GM19395 (cell line): ENCODE results near the gene TKFC.

Experiments used
- ATAC-seq: cut with Tn5 transposase; IDR thresholded peaks from one replicate; pipeline ENCODE4 v1.9.1; 2021; ENCODE audit warnings: mild to moderate bottlenecking, moderate library complexity; ENCODE audit not compliant: unreplicated experiment

Gene TKFC, protein sequence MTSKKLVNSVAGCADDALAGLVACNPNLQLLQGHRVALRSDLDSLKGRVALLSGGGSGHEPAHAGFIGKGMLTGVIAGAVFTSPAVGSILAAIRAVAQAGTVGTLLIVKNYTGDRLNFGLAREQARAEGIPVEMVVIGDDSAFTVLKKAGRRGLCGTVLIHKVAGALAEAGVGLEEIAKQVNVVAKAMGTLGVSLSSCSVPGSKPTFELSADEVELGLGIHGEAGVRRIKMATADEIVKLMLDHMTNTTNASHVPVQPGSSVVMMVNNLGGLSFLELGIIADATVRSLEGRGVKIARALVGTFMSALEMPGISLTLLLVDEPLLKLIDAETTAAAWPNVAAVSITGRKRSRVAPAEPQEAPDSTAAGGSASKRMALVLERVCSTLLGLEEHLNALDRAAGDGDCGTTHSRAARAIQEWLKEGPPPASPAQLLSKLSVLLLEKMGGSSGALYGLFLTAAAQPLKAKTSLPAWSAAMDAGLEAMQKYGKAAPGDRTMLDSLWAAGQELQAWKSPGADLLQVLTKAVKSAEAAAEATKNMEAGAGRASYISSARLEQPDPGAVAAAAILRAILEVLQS

DNA sequence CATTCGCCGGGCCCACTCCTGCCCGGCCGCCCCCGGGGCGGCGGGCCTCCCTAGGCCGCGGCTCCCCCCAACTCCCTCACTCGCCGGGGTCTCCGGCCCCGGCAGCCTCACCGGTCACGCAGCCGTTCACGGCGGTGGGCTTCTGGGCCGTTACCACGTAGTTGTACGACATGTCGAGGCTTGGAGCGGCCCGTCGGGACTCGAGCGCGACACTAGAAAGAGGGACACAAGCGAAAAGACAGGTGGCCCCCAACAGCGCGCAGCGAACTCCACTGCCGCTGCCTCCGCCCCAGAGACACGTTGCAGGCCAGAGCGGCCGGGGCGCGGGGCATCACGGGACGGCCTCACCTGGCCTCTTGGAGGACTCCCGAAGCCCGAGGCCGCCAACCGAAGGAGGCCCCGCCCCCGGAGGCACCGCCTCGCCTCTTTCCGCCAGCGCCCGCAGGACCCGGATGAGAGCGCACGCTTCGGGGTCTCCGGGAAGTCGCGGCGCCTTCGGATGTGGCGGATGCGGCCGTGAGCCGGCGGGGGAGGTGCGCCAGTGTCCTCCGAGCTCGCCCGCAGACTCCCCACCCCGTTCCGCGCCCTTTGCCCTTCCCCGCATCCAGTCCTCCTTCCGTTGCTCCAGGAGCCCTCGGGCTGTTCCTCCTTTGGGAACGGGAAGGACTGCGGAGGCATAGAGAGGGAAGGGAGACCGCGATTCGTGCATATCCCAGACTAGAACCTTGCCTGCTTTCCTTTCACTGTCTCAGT is at the start of gene TKFC, which contains the start of gene DDB1:
Gene TKFC (plus strand): TSS at position 432 of the 753 bp plus-strand sequence. CDS start 1,501 bp downstream, outside the sequence.
Gene DDB1 (minus strand): TSS at position 309 of the 753 bp plus-strand sequence. CDS start 137 bp downstream, at position 172.
- peak; percentile 85 for ATAC-seq

DNA sequence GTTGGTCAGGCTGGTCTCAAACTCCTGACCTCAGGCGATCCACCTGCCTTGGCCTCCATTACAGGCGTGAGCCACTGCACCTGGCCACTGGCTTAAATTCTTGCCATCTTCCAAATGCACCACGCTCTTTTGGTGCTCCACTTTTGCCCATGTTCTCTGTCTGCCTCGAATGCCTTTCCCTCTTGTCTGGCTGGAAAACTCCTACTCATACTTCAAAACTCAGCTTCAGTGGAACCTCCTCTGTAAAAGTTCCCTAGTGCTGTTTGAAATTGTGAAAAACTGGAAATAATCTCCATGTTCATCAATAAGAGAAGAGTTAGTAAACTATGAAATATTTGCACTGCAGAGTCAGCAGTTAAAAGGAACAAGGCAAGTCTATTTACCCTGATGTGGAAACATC is 49.4 kb upstream of the TKFC start:
- no peak for ATAC-seq

DNA sequence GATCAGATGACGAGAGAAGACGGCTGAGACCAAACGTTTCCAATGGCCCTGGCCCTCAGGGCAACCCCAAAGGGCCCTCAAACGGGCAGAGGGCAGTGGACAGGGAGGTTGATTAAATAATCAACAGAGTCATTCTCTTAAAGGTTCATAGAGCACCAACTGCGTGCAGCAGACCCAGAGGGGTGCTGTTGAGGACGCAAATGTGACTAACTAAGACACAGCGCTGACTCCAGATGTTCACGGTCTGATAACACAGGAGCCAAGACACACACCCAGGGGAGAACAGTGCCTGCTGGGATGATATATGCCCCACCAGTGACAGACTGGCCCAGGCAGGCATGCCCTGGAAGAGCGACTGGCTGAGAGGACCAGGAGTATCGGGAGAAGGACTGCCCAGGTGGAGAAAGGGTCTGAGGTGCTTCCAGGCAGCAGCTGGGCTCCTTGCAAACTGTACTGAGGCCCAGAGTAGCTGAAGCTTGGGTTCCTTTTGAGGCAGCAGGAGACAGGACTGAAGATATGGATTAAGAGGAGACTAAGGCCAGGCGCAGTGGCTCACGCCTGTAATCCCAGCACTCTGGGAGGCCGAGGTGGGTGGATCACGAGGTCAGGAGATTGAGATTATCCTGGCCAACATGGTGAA is 45.6 kb upstream of the TKFC start:
- no peak for ATAC-seq

DNA sequence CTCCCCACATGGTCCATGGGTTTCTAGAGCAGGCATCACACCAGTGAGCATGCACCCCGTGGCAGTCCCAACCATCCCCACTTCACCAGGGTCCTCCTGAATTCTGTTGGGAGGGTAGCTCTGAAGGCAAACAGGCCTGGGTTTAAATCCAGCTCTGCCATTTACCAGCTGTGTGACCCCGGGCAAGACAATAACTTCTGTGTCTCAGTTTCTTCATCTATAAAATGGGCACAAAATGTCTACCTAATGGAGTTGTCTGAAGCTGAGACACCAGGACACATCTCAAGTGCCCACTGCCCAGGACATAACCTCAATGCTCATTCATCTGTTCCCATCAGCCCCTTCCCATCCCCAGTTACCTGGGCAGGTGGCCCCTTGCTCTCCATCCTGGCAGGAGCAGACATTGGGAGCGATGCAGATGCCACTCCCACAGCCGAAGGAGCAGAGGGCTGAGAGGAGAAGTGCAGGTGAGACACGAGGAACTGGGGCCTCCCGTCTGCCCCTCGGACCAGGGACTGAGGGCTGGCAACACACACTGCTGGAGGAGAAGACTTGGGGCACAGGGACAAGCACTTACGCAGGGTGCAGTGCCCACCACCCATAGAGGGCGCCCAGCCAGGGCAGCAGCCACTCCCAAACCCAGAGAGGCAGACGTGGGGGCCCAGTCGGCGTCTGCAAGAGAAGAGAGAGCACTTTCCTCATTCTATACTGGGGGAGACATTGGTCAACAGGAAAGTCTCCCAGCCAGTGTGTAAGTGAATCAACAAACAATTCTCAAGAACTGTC is 41.9 kb upstream of the TKFC start:
- no peak for ATAC-seq

DNA sequence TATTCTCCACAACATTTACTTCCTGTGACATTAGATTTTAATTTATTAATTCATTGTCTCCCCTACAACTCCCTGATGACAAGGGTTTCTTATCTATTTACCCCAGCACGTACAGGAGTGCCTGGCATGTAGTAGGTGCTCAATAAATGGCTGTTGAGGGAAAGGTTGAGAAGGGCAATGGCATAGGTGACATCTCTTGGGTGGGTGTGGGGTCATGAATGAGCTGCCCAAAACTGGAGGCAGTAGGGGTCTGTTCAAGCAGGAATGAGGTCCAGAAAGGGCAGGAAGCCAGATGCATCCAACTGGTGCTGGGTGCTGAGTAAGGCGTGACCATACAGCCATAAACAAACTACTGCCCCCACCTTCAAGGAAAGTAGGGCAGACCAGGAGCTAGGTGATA is 40.7 kb upstream of the TKFC start:
- ATAC-seq: no peak

DNA sequence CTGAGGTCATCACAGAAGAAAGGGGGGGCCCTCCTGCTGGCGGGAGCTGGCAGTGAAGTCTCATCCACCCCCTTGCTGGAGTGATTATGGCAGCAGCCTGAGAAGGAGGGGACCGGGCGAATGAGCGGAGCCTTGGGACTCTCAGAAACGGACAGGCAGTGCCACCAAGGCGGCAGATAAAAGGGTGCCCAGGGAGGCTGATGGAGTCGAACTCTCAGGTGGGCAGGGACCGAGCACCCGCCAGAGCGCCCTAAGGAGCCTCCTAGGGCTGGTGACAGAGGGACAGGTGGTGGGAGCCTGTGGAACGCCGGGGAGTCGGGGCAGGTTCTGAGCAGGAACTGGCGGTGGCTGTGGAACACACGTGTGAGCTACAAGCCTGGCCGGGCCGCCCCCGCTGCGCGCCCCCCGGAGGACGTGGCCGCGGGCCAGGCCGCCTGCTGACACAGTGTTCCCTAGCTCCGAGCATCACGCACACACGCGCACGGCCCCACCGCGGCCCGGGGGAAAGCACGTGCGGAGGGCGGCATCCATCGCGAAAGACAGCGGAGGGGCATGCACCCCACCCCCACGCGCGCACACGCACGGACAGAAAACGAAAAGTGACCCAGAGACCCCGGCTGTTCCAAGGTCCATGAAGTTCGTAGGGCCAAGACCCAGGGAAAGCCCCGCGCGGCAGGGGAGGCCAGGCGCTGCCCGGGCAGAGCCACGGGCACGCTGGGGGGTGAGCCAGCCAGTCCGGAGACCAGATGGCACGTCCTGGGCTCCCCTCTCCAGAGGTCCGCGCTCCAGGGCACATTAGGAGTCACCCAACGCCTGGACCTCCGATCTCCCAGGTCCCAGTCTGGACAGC is 38.9 kb upstream of the TKFC start:
- peak; percentile 35 for ATAC-seq

DNA sequence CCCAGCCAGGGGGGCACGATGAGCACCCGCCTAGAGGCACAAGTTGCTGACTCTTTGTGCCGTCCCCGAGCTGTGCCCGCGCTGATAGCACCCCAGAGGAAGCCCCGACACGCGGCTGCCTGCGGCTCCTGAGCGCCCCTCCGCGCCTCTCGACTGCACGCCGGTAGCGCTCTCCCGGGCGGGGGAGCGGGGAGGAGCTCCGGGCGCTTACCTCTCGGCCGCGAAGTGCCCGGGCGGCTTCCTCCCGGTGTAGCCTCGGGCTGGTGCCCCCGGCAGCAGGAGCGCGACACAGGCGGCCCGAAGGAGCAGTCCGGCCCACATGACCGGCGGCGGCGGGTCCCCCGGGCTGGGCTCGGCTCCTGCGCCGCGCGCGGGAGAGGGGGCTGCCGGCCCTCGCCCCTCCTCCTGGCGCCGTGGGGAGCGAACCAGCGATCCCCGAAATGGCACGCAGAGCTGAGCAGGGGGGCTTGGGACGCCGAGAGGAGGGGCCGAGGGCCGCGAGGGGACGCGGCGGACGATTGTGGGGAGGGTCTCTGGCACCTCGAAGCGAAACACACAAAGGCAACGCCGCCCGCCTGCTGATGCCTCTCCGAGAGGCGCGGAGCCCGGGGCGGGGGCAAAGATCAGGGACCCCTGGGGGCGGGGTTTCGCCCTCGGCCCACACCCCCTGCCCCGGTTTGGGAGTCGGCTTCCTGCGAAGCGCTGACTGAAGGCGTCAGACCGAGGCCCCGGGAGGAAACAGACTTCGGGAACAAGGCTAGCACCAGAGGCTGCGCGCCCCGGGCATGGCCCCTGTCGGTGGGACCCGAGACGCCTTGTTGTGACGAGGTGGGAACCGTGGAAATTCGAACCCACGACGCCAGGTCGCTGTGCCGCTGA is 38.1 kb upstream of the TKFC start, which contains the start of gene VWCE:
Gene VWCE (minus strand): TSS at position 600 of the 879 bp plus-strand sequence. CDS start 279 bp downstream, at position 321.
- ATAC-seq: peak; percentile 73

DNA sequence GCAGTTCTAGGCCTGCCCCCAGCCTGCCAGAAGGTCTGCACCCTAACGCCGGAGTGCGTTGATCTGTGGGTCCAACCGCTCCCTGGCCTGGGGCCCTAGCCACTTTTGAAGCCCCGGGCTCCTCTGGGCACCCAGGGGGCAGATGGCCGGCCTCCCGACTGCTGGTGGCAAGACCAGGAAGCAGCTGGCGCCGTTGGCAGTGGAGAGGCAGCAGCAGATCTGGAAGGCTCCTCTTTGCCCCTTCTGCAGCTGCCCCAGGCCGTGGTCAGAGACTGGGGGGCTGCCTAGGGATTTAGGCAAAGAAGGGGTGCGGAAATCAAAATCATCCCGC is 37.5 kb upstream of the TKFC start:
- no peak for ATAC-seq

DNA sequence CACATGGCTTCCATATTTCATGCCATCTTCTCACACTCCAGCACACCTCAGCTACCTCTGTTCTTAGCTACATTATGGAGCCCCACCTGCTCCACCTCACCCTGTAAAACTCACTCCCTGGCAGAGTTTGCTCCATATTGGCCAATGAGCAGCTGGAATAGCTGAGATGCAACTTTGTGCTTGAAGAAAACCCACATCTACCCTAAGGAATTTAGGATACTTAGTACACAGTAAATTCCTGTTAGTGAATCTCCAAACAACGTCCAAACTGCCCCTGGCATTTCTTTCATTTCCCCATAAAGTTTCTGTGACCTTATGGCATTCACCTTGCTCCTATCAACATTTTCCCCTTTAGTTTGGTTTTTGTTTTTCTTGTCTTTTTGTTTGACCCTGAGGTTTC is 35.7 kb upstream of the TKFC start:
- ATAC-seq: no peak

DNA sequence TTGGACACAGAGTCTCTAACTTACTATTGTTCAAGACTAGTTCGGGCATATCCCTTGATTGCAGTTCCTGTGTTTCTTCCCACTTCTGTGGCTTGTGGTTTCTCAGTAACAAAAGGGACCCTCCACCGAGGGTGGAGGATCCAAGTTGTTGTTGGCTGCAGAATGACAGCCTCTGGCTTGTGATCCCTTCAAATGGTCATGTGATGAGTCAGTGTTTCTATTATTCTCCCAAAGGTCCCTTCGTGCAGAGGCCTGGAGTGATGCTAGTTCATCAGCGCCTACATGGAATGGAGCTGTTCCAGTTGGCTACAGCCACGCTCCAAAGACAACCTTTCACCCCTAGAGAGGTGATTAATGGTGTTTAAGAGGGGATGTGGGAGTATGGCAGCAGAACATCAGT is 35.3 kb upstream of the TKFC start:
- no peak for ATAC-seq

DNA sequence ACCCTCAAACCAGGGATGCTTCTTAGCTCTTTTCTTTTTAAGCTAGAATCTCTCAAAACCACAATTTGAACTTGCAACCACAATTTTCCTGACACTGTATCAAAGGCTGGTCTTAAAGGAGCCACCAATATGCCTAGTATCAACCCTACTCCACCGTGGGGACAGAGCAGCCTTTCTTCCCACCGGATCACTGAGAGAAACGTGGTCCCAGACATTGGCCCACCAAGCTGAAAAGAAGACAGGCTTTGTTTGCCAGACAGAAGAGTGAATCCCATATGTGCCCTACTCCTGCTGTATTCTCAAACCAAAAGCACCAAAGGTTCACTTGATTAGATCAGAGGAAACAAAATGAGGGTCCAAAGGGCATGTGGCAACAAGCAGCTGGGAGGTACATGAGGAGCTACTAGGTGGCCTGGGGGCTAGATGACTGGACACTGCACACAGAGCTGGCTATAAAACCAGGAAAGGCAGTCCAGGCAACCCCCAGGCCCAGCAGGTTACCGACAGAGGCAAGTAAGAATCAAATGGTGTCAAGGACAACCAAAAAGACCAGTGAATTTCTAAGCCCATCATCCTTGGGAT is 34.3 kb upstream of the TKFC start:
- ATAC-seq: no peak

DNA sequence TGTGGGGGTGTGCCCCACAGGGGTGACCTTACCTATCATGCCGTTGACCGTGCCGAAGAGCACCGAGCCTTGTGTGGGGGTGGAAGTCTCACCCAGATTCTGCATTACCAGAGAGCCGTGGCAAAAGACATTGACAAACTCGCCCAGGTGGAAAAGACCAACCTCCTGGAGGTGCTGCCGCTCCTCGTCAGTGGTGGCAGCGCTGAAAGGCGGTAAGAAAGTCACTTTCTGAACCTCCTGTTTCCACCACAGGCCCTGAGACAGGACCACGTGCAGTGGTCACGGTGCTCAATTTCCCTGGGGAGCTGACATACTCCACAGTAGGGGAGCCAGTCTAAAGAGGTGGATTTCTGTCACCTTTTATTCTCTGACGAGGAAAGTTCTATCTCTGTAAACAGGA is 30.5 kb upstream of the TKFC start:
- ATAC-seq: no peak

DNA sequence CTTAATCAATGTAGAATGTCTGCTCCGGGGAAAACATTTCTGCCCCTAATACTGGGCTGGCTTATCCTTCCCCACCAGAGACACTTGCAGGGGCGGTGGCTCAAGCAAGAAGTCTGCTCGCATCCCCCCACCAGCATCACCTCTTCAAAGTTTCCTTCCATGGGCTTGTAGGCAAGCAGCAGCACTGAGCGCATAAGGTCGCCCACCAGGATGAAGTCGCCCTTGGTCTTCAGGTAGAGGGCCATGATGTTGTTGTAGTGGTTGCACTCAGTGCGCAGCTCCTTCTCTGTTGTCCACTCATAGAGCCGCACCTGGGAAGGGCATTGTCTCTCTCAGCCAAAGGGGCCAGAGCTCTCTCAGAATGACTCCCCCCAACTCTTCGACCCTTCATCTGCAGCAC is 29.3 kb upstream of the TKFC start:
- no peak for ATAC-seq

DNA sequence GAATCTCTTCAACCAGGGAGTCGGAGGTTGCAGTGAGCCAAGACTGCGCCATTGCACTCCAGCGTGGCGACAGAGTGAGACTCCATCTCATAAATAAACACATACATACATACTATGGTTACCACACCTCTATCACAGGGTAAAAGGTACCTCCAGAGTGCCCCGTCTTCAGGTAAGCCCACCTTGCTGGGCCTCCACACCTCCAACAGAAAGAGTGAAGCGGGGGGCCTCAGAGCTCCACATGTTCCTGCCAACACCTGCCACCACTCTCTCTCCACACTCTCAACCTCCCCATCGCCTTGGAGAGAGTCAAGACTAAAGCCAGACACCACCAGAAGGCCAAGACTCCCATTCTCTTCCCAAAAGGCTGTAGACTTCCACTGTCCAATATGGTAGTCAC is 27.6 kb upstream of the TKFC start:
- no peak for ATAC-seq

DNA sequence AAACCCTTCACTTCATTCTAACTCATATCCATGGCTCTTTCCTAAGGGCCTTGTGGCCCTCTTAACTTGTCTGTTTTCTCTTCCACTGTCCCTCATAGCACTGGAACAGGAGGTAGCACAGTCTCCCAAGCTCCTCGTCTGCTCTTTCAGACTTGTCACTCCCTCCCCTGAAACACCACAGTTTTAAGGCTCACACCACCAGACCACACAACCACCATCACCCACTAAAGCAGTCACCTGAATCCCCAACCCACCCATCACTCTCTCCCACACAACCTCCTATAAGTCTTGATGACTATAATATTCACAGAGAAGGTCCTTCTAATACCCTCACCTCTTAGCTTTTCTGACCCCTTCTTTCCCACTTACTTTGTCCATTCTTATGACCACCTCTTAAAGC is 26.8 kb upstream of the TKFC start:
- ATAC-seq: no peak

DNA sequence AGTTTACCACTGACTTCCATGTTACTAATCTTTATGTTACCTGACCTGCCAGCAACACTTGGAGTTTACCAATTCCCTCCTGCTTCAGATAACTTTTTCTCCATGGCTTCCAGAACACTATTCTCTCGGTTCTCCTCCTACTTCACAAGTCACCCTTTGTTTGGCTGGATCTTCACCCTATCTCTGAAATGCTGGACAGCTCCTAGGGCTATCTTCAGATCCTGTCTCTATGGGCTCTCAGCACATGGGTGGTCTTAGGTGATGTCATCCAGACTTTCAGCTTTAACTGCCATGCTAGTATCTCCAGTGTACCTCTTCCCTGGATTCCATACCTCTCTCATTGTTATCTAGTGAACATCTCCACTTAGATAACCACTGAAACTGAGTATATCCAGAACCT is 25.7 kb upstream of the TKFC start:
- no peak for ATAC-seq

DNA sequence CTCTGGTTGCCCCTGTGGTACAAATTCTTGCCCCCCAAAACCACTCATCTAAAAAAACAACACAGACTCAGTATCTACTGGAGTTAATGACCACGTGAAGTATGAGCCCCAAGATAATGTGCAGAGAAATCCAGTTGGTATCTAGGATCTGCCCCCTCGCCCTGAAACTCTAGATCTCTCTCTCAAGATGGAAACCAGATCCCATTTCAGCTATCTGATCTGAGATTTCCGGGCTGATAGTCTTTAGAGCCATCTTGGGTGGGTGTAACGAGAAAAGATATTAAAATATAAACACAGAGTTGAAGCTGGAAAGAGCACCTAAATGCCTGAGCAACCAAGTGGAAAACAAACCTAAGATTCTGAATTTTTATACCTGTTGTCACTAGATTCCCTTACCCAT is 23.9 kb upstream of the TKFC start:
- ATAC-seq: no peak

DNA sequence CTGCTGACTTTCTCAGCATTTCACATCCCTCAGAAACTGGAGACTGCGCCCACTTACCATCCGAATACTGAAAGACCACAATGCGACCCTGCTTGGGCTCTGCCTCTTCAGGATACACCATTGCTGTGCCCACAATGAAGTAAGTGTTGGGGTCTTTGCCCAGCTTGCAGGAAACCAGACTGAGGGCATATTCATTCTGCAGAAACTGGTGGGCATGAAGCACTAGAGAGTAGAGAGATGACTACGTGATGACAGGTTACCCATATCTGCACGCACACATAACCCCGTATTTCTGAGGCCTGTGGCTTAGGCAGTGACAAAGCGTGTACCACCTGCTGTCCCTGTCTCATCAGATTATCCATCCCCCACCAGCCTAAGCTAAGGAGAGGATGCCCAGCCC is 23.3 kb upstream of the TKFC start:
- no peak for ATAC-seq
